HCT116 (cell line): ENCODE results near the gene LIG1.

Experiments used
- CTCF ChIP-seq, 3 experiments: fragments of 200-600 bp in 1 of 3; sonication (generic) in 1 of 3; IDR thresholded peaks in 2 of 3; conservative IDR thresholded peaks in 1 of 3; 2 replicates each; pipeline ENCODE4 v1.5.1; 2012 to 2017; ENCODE audit warnings: low read depth in 2 of 3, low read length in 2 of 3, antibody characterized with exemption in 1 of 3, borderline replicate concordance in 1 of 3, control low read depth in 1 of 3, mild to moderate bottlenecking in 1 of 3, mixed read lengths in 1 of 3, mixed run types in 1 of 3, moderate library complexity in 1 of 3; ENCODE audit not compliant: insufficient read depth in 1 of 3
- EGR1 ChIP-seq: IDR thresholded peaks from 2 replicates; pipeline ENCODE4 v1.6.1; 2012; ENCODE audit warnings: low read depth
- EZH2 ChIP-seq: fragments of 200-600 bp; sonication (generic); IDR thresholded peaks from 2 replicates; pipeline ENCODE4 v1.6.1; 2017; ENCODE audit warnings: antibody characterized with exemption, mixed run types
- EZH2phosphoT487 ChIP-seq: fragments of 200-600 bp; IDR thresholded peaks from 2 replicates; pipeline ENCODE4 v1.6.1; 2018; ENCODE audit warnings: antibody characterized with exemption, borderline replicate concordance
- MAX ChIP-seq: IDR thresholded peaks from 2 replicates; pipeline ENCODE4 v1.6.1; 2012
- POLR2A ChIP-seq: IDR thresholded peaks from 2 replicates; pipeline ENCODE4 v1.7.0; 2011; ENCODE audit warnings: borderline replicate concordance; ENCODE audit not compliant: insufficient read depth, insufficient read length; ENCODE audit errors: extremely low read depth
- POLR2AphosphoS5 ChIP-seq: IDR thresholded peaks from 2 replicates; pipeline ENCODE4 v1.6.1; 2011; ENCODE audit warnings: mild to moderate bottlenecking, low read depth, low read length, moderate library complexity
- RAD21 ChIP-seq: IDR thresholded peaks from 2 replicates; pipeline ENCODE4 v1.6.1; 2012; ENCODE audit warnings: low read depth, mild to moderate bottlenecking
- REST ChIP-seq: IDR thresholded peaks from 2 replicates; pipeline ENCODE4 v1.6.1; 2012; ENCODE audit warnings: low read depth
- SP1 ChIP-seq: IDR thresholded peaks from 2 replicates; pipeline ENCODE4 v1.6.1; 2012; ENCODE audit warnings: low read depth
- SRF ChIP-seq: IDR thresholded peaks from 2 replicates; pipeline ENCODE4 v1.6.1; 2012; ENCODE audit warnings: low read depth
- YY1 ChIP-seq: IDR thresholded peaks from 2 replicates; pipeline ENCODE4 v1.6.1; 2011; ENCODE audit warnings: low read length, low read depth, moderate library complexity, mild to moderate bottlenecking; ENCODE audit not compliant: insufficient replicate concordance; ENCODE audit errors: extremely low read depth
- ZNF274 ChIP-seq: fragments of 200-500 bp; sonication (Bioruptor generic); IDR thresholded peaks from 2 replicates; pipeline ENCODE4 v1.6.1; 2014; ENCODE audit warnings: mild to moderate bottlenecking, low read depth, low read length, inconsistent platforms

GRCh38 chr19:48094129-48094854, 75.9 kb downstream of the LIG1 start:
- no peak for TF ChIP-seq CTCF (IDR thresholded peaks at IDR 0.05 in 2 of 3, conservative IDR thresholded peaks at IDR 0.05 in 1 of 3; ENCODE audit: borderline replicate concordance in 1 of 3, insufficient read depth in 1 of 3, low read depth in 2 of 3, low read length in 2 of 3)
- TF ChIP-seq SP1, result no peak
- no peak for TF ChIP-seq REST
- TF ChIP-seq EGR1, result no peak
- TF ChIP-seq YY1, result no peak
- TF ChIP-seq POLR2AphosphoS5, result no peak
- TF ChIP-seq POLR2A, result no peak
- TF ChIP-seq ZNF274, result no peak
- TF ChIP-seq EZH2phosphoT487, result no peak
- no peak for TF ChIP-seq RAD21
- no peak for TF ChIP-seq SRF
- TF ChIP-seq MAX, result no peak
- TF ChIP-seq EZH2, result no peak
